GM18498 (cell line): ENCODE measurements around the gene UXS1.

ENCODE experiments used
- ATAC-seq: cut with Tn5 transposase; IDR thresholded peaks from one replicate; pipeline ENCODE4 v1.9.1; 2021; ENCODE audit warnings: mild to moderate bottlenecking, moderate library complexity; ENCODE audit not compliant: unreplicated experiment

The UXS1 gene

DNA sequence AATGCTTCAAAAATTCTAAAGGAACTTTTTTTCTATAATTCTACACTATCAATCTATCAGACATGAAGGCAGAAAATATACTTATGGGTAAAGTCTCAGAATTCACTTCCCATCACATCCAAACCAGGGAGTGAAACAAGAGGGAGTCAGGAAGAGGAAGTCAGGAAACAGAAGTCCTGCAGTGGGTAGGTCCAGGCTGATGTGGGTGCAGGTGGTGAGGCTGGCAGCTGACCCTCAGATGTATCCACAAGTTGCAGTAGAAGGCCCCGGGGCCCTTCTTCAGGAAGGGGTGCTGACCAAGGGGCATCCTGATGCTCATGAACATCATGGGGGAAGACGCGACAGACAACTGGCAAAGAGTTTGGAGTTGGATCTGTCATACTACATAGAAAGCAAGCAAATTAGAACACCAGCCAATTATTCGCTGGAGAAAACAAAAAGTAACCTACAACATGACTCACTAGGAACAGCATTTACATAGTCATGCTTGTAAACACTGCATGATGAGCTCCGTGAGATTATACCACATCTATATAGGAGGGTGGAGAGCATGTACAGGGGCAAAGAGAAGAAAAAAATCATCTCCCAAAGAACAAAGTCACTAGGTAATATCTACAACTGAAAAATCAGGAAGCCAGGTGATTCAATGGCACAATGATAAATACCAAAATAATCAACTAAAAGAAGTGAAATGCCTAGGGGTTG is 4.2 kb downstream of the UXS1 start:
- no peak for ATAC-seq

DNA sequence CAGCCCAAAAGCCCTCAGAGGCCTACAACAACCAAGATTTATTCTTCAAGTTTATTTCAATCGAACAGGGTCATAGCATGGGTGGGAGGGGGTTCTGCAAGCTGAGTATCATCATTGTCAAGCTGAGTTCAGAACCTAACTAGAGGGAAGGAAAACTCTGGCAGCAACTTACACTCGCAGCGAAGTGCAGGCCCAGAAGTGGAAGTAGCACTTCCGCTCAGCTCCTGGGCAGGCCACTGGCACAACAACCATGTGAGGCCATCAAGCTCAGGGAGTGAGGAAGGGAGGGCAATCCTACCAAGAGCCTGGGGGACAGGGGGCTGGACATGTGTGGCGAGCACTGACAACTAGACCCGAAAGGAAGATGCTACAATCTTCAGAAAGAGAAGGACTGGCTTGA is 4.8 kb downstream of the UXS1 start:
- no peak for ATAC-seq

- no peak for ATAC-seq
Measured at GRCh38 chr2:106187273-106187891, 6.7 kb downstream of the UXS1 start.

GRCh38 chr2:106185475-106186184 is 8.5 kb downstream of the UXS1 start:
- no peak for ATAC-seq

- ATAC-seq, result no peak
Measured at GRCh38 chr2:106184857-106185256, 9.2 kb downstream of the UXS1 start.

GRCh38 chr2:106184394-106184793 is 9.7 kb downstream of the UXS1 start:
- no peak for ATAC-seq

- no peak for ATAC-seq
Measured at GRCh38 chr2:106183101-106183696, 10.9 kb downstream of the UXS1 start.

GRCh38 chr2:106181064-106181463 is 13.0 kb downstream of the UXS1 start:
- ATAC-seq, result no peak

- ATAC-seq, result no peak
Measured at GRCh38 chr2:106180602-106181001, 13.5 kb downstream of the UXS1 start.

GRCh38 chr2:106178716-106179115 is 15.4 kb downstream of the UXS1 start:
- no peak for ATAC-seq

DNA sequence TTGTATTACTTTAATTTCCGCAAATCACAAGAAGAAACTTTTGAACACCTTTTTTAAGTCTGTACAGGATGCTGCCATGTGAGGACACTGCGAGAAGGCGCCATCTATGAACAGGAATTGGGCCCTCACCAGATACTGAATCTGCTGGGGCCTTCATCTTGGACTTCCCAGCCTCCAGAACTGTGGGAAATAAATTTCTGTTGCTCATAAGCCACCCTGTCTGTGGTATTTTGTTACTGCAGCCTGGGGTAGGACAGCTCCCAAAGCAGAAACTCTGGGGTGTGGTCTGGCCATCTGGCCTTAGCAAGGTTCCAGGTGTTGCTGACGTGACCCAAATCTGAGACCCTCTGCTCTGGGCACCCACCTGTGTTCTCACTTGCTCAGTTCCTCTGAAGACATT is 16.5 kb downstream of the UXS1 start:
- no peak for ATAC-seq

DNA sequence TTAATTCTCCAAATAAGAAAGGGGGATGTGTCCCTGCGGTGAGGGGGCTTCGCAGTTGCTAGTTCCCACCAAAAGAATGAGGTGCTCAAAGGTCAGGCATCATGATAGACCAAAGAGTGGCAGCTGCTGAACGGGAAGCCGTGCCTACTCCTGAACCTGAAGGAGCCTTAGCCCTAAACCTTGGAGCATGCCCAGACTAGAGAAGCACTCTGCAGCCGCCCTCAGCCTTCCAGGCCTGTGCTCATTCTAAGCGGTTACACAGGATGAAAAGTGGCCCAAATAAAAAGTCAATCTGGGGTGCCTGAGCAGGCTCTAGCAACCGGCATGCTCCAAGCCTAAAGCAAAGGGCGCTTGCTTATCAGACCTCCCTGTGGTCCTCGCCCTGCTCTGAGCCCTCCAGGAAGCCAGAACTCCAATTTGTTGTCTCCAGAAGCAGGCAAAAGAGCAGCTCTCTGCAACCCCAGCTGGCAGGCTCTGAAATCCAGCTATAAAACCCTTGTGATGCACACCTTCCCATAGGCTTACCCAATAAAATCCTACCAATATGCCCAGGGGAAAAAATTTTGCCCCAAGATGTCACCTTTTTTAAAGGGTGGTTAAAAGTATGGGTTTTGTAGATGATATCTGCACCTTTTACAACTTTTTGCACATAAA is 17.5 kb downstream of the UXS1 start:
- no peak for ATAC-seq

DNA sequence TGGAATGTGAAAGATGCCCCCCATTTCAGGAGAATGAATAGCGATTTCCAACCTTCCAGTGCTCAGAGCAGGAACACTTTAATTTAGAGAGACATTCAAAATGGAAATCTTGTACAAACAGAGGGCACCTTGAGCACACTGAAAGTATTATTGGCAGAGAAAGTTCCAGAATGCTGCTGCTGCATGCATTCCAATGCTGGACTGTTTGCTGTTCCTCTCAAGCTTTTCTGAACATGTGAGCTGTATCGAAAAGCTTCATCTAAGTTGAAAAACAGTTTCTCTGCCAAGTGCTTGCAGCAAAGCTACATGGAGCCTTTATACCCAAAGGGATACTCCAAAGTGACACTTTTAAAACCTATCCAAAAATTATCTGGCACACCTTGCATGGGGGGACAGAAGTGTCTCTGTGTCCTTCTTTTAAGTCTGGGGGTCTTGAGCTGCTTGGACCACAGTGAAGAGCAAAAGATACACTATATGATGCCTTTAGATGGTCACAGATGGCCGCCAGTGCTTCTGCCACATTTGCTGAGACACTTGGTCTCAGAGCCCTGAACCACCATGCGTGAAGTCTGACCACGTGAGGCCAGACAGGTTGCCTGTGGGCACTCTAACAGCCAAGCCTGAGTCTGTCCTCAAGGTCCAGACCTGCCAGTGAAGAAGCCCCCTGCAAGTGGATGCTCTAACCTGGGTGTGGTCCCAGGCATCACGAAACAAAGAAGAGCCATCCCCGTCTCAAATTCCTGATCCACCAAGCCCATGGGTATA is 18.8 kb downstream of the UXS1 start:
- ATAC-seq, result no peak

DNA sequence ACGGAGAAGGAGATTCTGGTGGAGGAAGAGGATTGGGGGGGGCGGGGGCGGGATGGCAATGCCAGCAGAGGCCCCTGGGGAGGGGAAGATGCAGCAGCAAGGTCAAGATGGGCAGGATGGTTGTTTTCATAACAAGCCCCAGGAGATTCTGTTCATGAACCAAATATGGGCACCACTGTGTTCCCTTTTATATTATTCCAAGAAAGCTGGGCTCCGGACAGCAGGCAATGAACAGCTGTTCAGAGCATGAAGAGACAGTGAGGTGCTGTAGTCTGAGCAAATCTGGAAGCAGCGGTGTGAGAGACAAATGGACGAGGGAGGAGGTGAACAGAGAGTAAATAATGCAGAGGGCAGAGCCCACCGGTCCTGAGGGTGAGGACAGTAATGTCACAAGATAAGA is 20.0 kb downstream of the UXS1 start:
- no peak for ATAC-seq

DNA sequence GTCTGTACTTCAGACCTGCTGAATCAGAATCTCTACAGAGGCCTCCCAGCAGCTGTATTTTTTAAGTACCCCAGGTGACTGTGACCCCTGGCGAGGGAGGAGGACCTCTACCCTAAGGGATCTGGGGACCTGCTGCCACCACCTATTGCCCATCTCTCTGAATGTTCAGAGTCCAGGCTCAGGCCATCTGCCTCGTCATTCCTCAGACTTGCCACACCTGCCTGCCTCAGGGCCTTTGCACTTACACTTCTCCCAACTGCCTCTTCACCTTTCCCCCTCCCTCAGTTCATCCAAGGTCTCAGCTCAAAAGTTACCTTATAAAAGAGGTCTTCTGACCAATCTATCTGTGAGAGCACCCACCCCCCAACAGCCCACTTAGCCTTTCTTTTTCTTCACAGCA is 21.5 kb downstream of the UXS1 start:
- no peak for ATAC-seq

DNA sequence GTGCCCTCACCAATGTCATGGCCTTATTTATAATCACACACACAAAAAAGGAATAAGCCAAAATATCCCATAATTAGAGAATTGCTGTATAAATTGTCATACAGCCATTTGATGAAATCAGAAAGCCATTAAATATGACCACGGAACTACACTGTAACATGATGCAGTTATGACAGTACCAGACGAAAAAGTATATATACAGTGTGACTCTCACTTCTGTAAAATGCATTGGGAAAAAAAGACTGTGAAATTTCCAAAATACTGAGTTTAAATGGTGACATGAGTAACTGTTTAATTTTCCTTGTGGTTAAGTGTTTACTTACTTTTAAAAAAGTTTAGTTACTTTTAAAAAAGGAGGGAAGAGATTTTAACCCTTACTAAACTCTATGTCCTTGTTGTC is 25.4 kb downstream of the UXS1 start:
- no peak for ATAC-seq

DNA sequence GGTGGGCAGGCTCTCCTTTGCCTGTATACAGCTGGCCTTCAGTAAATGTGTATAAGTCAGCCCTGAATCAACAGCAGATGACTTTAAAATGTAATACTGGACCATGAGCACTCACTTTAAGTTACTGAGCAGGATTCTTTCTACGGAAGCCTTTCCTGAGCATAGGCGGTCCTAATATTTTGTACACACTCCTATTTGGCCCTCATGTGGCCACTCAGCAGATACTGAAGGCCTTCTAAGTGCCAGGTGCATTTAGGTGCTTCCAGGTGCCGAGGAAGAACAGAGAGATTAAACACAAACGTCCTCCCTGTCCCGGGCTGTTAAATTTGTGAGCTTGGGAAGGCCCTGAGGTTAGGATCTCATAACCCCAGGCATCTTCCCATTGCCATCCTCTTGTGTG is 27.0 kb downstream of the UXS1 start:
- ATAC-seq, result no peak

DNA sequence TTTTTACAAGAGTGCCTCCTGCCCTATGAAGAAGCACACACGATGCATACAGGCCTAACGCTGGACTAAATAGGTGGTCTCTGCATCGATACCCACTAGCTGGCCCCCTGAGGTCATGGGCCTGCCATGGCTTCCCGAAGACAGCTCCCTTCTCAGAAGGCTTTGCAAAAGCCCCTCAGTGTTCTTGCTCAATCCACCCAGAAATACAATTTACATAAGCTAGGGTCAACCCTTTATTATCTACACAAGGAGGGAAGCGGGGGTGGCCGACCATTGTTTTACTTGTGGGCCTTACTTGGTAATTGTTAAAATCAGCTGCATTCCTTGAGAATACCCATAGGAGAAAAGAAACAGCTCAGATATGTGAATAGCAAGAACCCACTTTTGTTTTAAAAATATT is 28.5 kb downstream of the UXS1 start:
- ATAC-seq, result no peak

DNA sequence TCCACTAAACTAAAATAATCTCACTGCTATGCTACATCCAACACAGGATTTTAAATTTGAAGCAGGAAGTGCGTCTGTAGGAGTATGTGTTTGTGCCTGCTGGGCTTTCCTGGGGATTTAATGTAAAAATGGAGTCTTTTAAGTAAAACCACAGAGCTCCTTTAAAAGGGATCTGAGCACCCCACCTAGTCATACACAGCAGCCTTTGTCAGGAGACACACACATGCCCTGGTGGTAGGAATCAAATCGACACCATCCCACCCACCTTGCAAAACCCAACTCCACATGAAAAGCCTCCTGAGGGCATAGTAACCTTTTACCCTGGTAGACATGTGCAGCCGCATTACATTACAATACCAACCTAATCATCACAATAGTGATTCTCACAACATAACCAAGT is 29.1 kb downstream of the UXS1 start:
- no peak for ATAC-seq

GRCh38 chr2:106163948-106164545 is 30.1 kb downstream of the UXS1 start:
- ATAC-seq, result no peak
